Measurements from ENCODE around the gene SECTM1. TPM values are rescaled to one million over a fixed set of nuclear protein-coding genes. Genes with fewer than 3 reads are reported as not detected.

SECTM1 gene
- total and polyA plus RNA-seq, 9 of the 15 experiments (the other 6 are each of a cell fraction or from before 2014, with no cell fraction given), result 0.11 to 0.46 (median 0.18) TPM; not detected in 6

DNA sequence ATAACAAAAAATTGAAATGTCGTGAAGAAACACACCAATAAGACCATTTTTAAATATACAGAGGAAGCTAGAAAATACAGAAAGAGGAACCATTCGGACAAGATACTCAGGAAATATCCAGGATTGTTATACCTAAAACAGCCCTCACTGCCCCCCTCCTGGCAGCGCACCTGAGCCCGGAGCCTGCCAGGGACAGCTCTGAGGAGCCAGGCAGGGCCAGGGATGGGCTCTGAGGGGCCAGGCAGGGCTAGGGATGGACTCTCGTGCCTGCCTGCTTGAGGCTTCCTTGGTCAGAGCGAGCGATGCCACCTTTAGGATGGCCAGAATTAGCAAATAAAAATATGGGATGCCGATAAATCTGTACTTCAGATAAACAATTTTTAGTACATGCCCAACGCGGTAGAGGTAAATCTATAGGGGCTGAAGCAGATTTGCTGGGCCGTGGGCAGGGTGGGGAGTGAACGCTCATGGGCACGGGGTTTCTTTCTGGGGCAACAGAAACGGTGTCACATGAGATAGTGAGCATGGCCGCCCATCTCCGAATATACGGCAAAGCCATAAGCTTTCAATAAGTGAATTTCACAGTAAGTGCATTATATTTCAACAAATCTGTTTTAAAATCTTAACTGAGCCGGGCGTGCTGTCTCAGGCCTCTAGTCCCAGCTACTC lies 41.9 kb downstream of the SECTM1 start:
- peak overlapping the region; percentile 86 for H3K4me3 ChIP-seq
- ChIA-PET POLR2A (interaction anchor here (0.8 to 3.5 kb wide), 18 partner anchors 8 to 282 kb away, joined by 3 to 37 read pairs (median 4); partner anchors contain the start of gene CSNK1D), CTCF (ENCODE audit: low intra/inter-chr PET ratio) (no interaction called here)
- H3K9ac ChIP-seq (ENCODE audit: insufficient read depth in 1 of 2, low read depth in 2 of 2, low read length in 2 of 2), result peak overlapping the region; percentile 91 to 99
- H3K27me3 ChIP-seq (ENCODE audit: control insufficient read depth in 2 of 2, insufficient read depth in 2 of 2, low read length in 2 of 2), result no peaks in the 10 kb centered on the region
- intact Hi-C loops (cut with micrococcal nuclease), result loop anchor here (5.0 kb wide), 1 partner anchor 46 kb away; no protein-coding TSS in a partner anchor
- peaks cover 27% of the 10 kb centered on the region for H3K79me2 ChIP-seq (ENCODE audit: control insufficient read depth, insufficient read depth, low read length)
- peak overlapping the region; percentile 93 for H3K27ac ChIP-seq (ENCODE audit: extremely low read depth, low read depth, low read length)
- BruUV-seq (replicated peaks), result no TSS peak
- no peak for ATAC-seq
- 48% methylated on average over 19 of the region's 19 CpGs for WGBS (ENCODE audit: insufficient coverage, low coverage, missing lambda C conversion rate)
- no peaks in the 10 kb centered on the region; the same call in 2 of the 3 replicates for H3K36me3 ChIP-seq (ENCODE audit: control insufficient read depth, insufficient read depth, low read length)
- no peaks in the 10 kb centered on the region for H3K9me3 ChIP-seq (replicated peaks; ENCODE audit: control insufficient read depth, insufficient read depth, low read depth, low read length)
- peaks cover 78% of the 10 kb centered on the region in 2 experiments for H3K4me1 ChIP-seq (replicated peaks in 1 of 2; ENCODE audit: control insufficient read depth in 2 of 2, insufficient read depth in 2 of 2, low read length in 2 of 2)
- no peak overlapping the region for H2AFZ ChIP-seq (ENCODE audit: low read depth, low read length)
- no peak for DNase-seq (ENCODE audit: extremely low read depth in 1 of 4, low spot score in 3 of 4)
- no peaks in the 10 kb centered on the region for H3K9me1 ChIP-seq (ENCODE audit: control insufficient read depth, insufficient read depth, low read length)
- in situ Hi-C loops (cut with MboI), result no loop called here
- no peaks in the 10 kb centered on the region for H4K20me1 ChIP-seq (replicated peaks; ENCODE audit: control insufficient read depth, insufficient read depth, low read length)
- FAIRE-seq, result no peak
- peak overlapping the region; percentile 79 for H3K4me2 ChIP-seq (ENCODE audit: insufficient read depth, low read length)
- no peak for TF ChIP-seq STAT5B (CRISPR knock-in tag; IDR thresholded peaks at IDR 0.05)
- TF ChIP-seq SMAD1 (IDR thresholded peaks at IDR 0.05; ENCODE audit: low read depth, low read length, partially characterized antibody), result peak; percentile 22
- TF ChIP-seq SMARCA4 (IDR thresholded peaks at IDR 0.05), result no peak
- no peak for TF ChIP-seq ESRRA (IDR thresholded peaks at IDR 0.05; ENCODE audit: borderline replicate concordance, low read depth)
- no peak for TF ChIP-seq RFX1 (IDR thresholded peaks at IDR 0.05)
- no peak for TF ChIP-seq CHD7 (IDR thresholded peaks at IDR 0.05; ENCODE audit: low read depth, low read length)
- TF ChIP-seq NCOA1 (IDR thresholded peaks at IDR 0.05; ENCODE audit: low read depth), result no peak
- TF ChIP-seq KDM2B (CRISPR knock-in tag; IDR thresholded peaks at IDR 0.05), result no peak
- TF ChIP-seq ZNF695 (CRISPR knock-in tag; IDR thresholded peaks at IDR 0.05), result no peak
- TF ChIP-seq, protein P1, sequence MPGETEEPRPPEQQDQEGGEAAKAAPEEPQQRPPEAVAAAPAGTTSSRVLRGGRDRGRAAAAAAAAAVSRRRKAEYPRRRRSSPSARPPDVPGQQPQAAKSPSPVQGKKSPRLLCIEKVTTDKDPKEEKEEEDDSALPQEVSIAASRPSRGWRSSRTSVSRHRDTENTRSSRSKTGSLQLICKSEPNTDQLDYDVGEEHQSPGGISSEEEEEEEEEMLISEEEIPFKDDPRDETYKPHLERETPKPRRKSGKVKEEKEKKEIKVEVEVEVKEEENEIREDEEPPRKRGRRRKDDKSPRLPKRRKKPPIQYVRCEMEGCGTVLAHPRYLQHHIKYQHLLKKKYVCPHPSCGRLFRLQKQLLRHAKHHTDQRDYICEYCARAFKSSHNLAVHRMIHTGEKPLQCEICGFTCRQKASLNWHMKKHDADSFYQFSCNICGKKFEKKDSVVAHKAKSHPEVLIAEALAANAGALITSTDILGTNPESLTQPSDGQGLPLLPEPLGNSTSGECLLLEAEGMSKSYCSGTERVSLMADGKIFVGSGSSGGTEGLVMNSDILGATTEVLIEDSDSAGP (CRISPR knock-in tag; IDR thresholded peaks at IDR 0.05), result no peak
